IMR-90 (cell line): ENCODE measurements around the gene PTPRO. TPM values are rescaled to one million over a fixed set of nuclear protein-coding genes. Genes with fewer than 3 reads are reported as not detected.

Source experiments
- ATAC-seq: fragments of 200-7000 bp; cut with Tn5 transposase; 2 replicates; pipeline ENCODE4 v1.9.1; 2020; ENCODE audit warnings: low read depth, mild to moderate bottlenecking, moderate library complexity
- BruUV-seq: library from RNA; stranded (reverse); fragments of 400-500 nt; replicated peaks from 2 replicates; lab custom pipeline; 2021; lab: Mats Ljungman, UMichigan
- CTCF ChIA-PET: fragments of 300-600 bp; formaldehyde crosslinking; extraction: SDS; loops from one replicate; lab custom pipeline; 2021; ENCODE audit warnings: antibody characterized with exemption; lab: Yijun Ruan, JAX
- POLR2A ChIA-PET: fragments of 300-600 bp; sonication (Branson Sonifier 250); formaldehyde crosslinking; loops from one replicate; lab custom pipeline; 2022; ENCODE audit warnings: antibody characterized with exemption; ENCODE audit not compliant: unreplicated experiment; lab: Charles Lee
- DNase-seq: peaks from one replicate; pipeline ENCODE4 v3.0.0; 2013
- H2AFZ ChIP-seq: replicated peaks from 2 replicates; pipeline ENCODE3; 2013; ENCODE audit warnings: low read length, mild to moderate bottlenecking; ENCODE audit not compliant: poor library complexity
- H2AK5ac ChIP-seq: 2 replicates; pipeline ENCODE4 v1.6.1; 2013; ENCODE audit warnings: low read depth, low read length, inconsistent platforms
- H2AK9ac ChIP-seq: replicated peaks from 2 replicates; pipeline ENCODE3; 2013; ENCODE audit warnings: mild to moderate bottlenecking, low read depth, low read length, moderate library complexity; ENCODE audit not compliant: poor library complexity
- H2BK120ac ChIP-seq: 2 replicates; pipeline ENCODE4 v1.6.1; 2013; ENCODE audit warnings: low read depth, low read length, inconsistent platforms
- H2BK15ac ChIP-seq: 3 replicates; pipeline ENCODE4 v1.6.1; 2013; ENCODE audit warnings: low read depth, low read length, inconsistent platforms
- H2BK20ac ChIP-seq: 2 replicates; pipeline ENCODE4 v1.6.1; 2013; ENCODE audit warnings: low read depth, mild to moderate bottlenecking, inconsistent platforms, low read length, moderate library complexity
- H2BK5ac ChIP-seq: 2 replicates; pipeline ENCODE4 v1.6.1; 2013; ENCODE audit warnings: mild to moderate bottlenecking, low read depth, low read length, inconsistent platforms; ENCODE audit not compliant: poor library complexity, severe bottlenecking
- H3K14ac ChIP-seq: replicated peaks from 2 replicates; pipeline ENCODE4 v1.6.1; 2013; ENCODE audit warnings: low read depth, low read length, inconsistent platforms
- H3K18ac ChIP-seq: 2 replicates; pipeline ENCODE4 v1.6.1; 2013; ENCODE audit warnings: low read depth, low read length, control low read depth
- H3K23ac ChIP-seq: 2 replicates; pipeline ENCODE4 v1.6.1; 2013; ENCODE audit warnings: low read depth, low read length, inconsistent platforms
- H3K27ac ChIP-seq: 2 replicates; pipeline ENCODE4 v1.5.1; 2013; ENCODE audit warnings: mild to moderate bottlenecking, control low read depth, low read length; ENCODE audit not compliant: insufficient read depth
- H3K27me3 ChIP-seq: 2 replicates; pipeline ENCODE4 v1.6.1; 2013; ENCODE audit warnings: low read length; ENCODE audit not compliant: control insufficient read depth, insufficient read depth
- H3K36me3 ChIP-seq: 2 replicates; pipeline ENCODE4 v1.6.1; 2013; ENCODE audit warnings: low read length, mixed read lengths; ENCODE audit not compliant: control insufficient read depth, insufficient read depth
- H3K4ac ChIP-seq: 2 replicates; pipeline ENCODE4 v1.6.1; 2013; ENCODE audit warnings: low read depth, low read length, inconsistent platforms
- H3K4me1 ChIP-seq: 2 replicates; pipeline ENCODE4 v1.6.1; 2013; ENCODE audit warnings: low read length, mixed read lengths; ENCODE audit not compliant: control insufficient read depth, insufficient read depth
- H3K4me2 ChIP-seq: 2 replicates; pipeline ENCODE4 v1.6.1; 2013; ENCODE audit warnings: low read depth, mild to moderate bottlenecking, control low read depth, low read length, moderate library complexity
- H3K4me3 ChIP-seq: 2 replicates; pipeline ENCODE4 v1.5.1; 2013; ENCODE audit warnings: low read depth, mild to moderate bottlenecking, control low read depth, low read length, moderate library complexity; ENCODE audit not compliant: insufficient read depth
- H3K56ac ChIP-seq: 2 replicates; pipeline ENCODE4 v1.6.1; 2013; ENCODE audit warnings: low read length, inconsistent platforms; ENCODE audit not compliant: insufficient read depth; ENCODE audit errors: extremely low read depth
- H3K79me1 ChIP-seq, 2 experiments: 2 replicates each; pipeline ENCODE4 v1.6.1; 2013; ENCODE audit warnings: low read length in 2 of 2, inconsistent platforms in 1 of 2, low read depth in 1 of 2
- H3K9ac ChIP-seq: 2 replicates; pipeline ENCODE4 v1.6.1; 2013; ENCODE audit warnings: low read depth, low read length, control low read depth
- H3K9me1 ChIP-seq: 2 replicates; pipeline ENCODE4 v1.6.1; 2013; ENCODE audit warnings: low read length, inconsistent platforms; ENCODE audit not compliant: insufficient read depth
- H3K9me3 ChIP-seq: 2 replicates; pipeline ENCODE4 v1.6.1; 2013; ENCODE audit warnings: low read length; ENCODE audit not compliant: control insufficient read depth, insufficient read depth
- H4K20me1 ChIP-seq: 2 replicates; pipeline ENCODE4 v1.6.1; 2013; ENCODE audit warnings: low read length, inconsistent platforms; ENCODE audit not compliant: insufficient read depth
- H4K5ac ChIP-seq: 2 replicates; pipeline ENCODE4 v1.6.1; 2013; ENCODE audit warnings: mild to moderate bottlenecking, low read depth, low read length, control low read depth
- H4K8ac ChIP-seq, 2 experiments: 2 replicates each; pipeline ENCODE4 v1.6.1; 2013; ENCODE audit warnings: low read depth in 2 of 2, low read length in 2 of 2, control low read depth in 1 of 2, inconsistent platforms in 1 of 2
- H4K91ac ChIP-seq: 2 replicates; pipeline ENCODE4 v1.6.1; 2013; ENCODE audit warnings: low read depth, low read length, inconsistent platforms; ENCODE audit not compliant: insufficient read depth
- CEBPB ChIP-seq: IDR thresholded peaks from 2 replicates; pipeline ENCODE4 v1.6.1; 2012; ENCODE audit warnings: low read depth, low read length, improper control_type of control experiment
- CHD1 ChIP-seq: IDR thresholded peaks from 2 replicates; pipeline ENCODE4 v1.6.1; 2012; ENCODE audit warnings: low read depth, low read length, improper control_type of control experiment
- WGBS, 2 experiments: methylation state at CpG; one replicate each; pipeline versions ENCODE4 v1.1.5 to v1.1.7; 2013; ENCODE audit warnings: missing lambda C conversion rate in 2 of 2; ENCODE audit not compliant: insufficient read length in 1 of 2; ENCODE audit errors: extremely low coverage in 2 of 2; 5-methylcytosine and 5-hydroxymethylcytosine counted together
- dilution Hi-C: fragments of 300-500 bp; cut with HindIII; formaldehyde crosslinking; loops from one replicate; pipeline ENCODE4 v1.14.3; 2018; ENCODE audit warnings: low sequenced_read_pairs; ENCODE audit not compliant: unreplicated experiment
- in situ Hi-C: fragments of 300-500 bp; cut with MboI; formaldehyde crosslinking; loops from 3 replicates; pipeline ENCODE4 v1.14.3; 2019; ENCODE audit warnings: low sequenced_read_pairs, inconsistent platforms, mixed read lengths
- intact Hi-C: fragments of 100-400 bp; cut with micrococcal nuclease; formaldehyde crosslinking; loops from 2 replicates; pipeline ENCODE4 v1.10.0; 2022
- polyA plus RNA-seq, 3 experiments: library from polyadenylated mRNA; depleted of rRNA; stranded (reverse); fragments of >200 nt; gene quantifications; 2 replicates each; pipeline ENCODE4 v1.2.3, GENCODE V29; 2012; ENCODE audit warnings: low replicate concordance in 1 of 3
- total RNA-seq: library from RNA; depleted of rRNA; stranded (reverse); fragments of >200 nt; gene quantifications from 2 replicates; pipeline ENCODE4 v1.2.3, GENCODE V29; 2012

The PTPRO gene
- total and polyA plus RNA-seq, 2 of the 4 experiments (the other 2 are of a cell fraction): 0.03 to 0.18 TPM

GRCh38 chr12:15472036-15472435 is 149.7 kb downstream of the PTPRO start:
- Histone ChIP-seq H2BK120ac (no peak overlapping the region), H3K4ac (no peak overlapping the region), H2BK20ac (no peak overlapping the region), H3K9me1 (no peaks in the 10 kb centered on the region), H2BK5ac (no peak overlapping the region), H3K56ac (no peak overlapping the region), H2AFZ (no peak overlapping the region), H3K9ac (no peak overlapping the region), H4K20me1 (no peaks in the 10 kb centered on the region), H4K5ac (no peak overlapping the region), H3K4me3 (no peak overlapping the region), H3K79me1 (no peaks in the 10 kb centered on the region), H3K9me3 (no peaks in the 10 kb centered on the region), H3K18ac (no peak overlapping the region), H3K36me3 (no peaks in the 10 kb centered on the region), H4K91ac (no peak overlapping the region), H2AK9ac (no peak overlapping the region), H3K27me3 (no peaks in the 10 kb centered on the region), H3K14ac (no peak overlapping the region), H2BK15ac (no peak overlapping the region), H4K8ac (no peak overlapping the region), H2AK5ac (no peak overlapping the region), H3K23ac (no peak overlapping the region), H3K4me1 (no peaks in the 10 kb centered on the region), H3K27ac (no peak overlapping the region), H3K4me2 (no peak overlapping the region)
- ChIA-PET POLR2A (no interaction called here), CTCF (no interaction called here)
- no peak for DNase-seq
- TF ChIP-seq CEBPB (peak; percentile 55; the same call in 1 of the 2 replicates), CHD1 (no peak)
- ATAC-seq: no peak
- dilution Hi-C loops: no loop called here
- BruUV-seq: no TSS peak
- in situ Hi-C loops: no loop called here
- intact Hi-C loops: no loop called here
- WGBS, 2 experiments: no CpG with 5 or more reads among the region's 2 CpGs
